ENCODE data around the gene CLK1. TPM values are rescaled to one million over a fixed set of nuclear protein-coding genes. Genes with fewer than 3 reads are reported as not detected.

Gene CLK1
- total RNA-seq, 1 donor from 2014 or later, result 46.2 TPM

- peaks cover 47% of the 10 kb centered on the region for H4K20me1 ChIP-seq (ENCODE audit: insufficient read depth, low read length)
- Mint-ChIP-seq H3K27ac (ENCODE audit: unreplicated experiment) (peak overlapping the region; percentile 89), H3K27me3 (ENCODE audit: low read depth, unreplicated experiment) (no peaks in the 10 kb centered on the region), H3K36me3 (ENCODE audit: low read depth, unreplicated experiment) (peaks cover 5% of the 10 kb centered on the region), H3K4me1 (ENCODE audit: low read depth, unreplicated experiment) (peaks cover 21% of the 10 kb centered on the region), H3K9me3 (ENCODE audit: unreplicated experiment) (peaks cover 1% of the 10 kb centered on the region), H3K4me3 (ENCODE audit: unreplicated experiment) (peak overlapping the region; percentile 97)
- peak overlapping the region; percentile 87 for H3K4me2 ChIP-seq (ENCODE audit: low read length)
- peak overlapping the region; percentile 99 for H3K27ac ChIP-seq (ENCODE audit: low read depth, low read length)
- peaks cover 36% of the 10 kb centered on the region for H3K36me3 ChIP-seq (ENCODE audit: insufficient read depth, low read length)
- no peaks in the 10 kb centered on the region for H3K27me3 ChIP-seq (ENCODE audit: insufficient read depth, low read length)
- no peak for FAIRE-seq
- TF ChIP-seq EZH2 (IDR thresholded peaks at IDR 0.05; ENCODE audit: insufficient read depth, low read length) (no peak), CTCF (IDR thresholded peaks at IDR 0.05; ENCODE audit: insufficient read depth, low read depth, low read length) (no peak)
- H3K9ac ChIP-seq (ENCODE audit: low read length), result peak overlapping the region; percentile 94
- no peak overlapping the region for H2AFZ ChIP-seq (ENCODE audit: low read depth, low read length)
- peak overlapping the region; percentile 96 for H3K4me3 ChIP-seq (ENCODE audit: insufficient read depth, low read depth, low read length)
- peak; percentile 40 for DNase-seq (ENCODE audit: low read depth)
- no peaks in the 10 kb centered on the region for H3K9me3 ChIP-seq (ENCODE audit: insufficient read depth, low read depth, low read length)
- H3K4me1 ChIP-seq (ENCODE audit: insufficient read depth, low read length), result peaks cover 19% of the 10 kb centered on the region
- H3K79me2 ChIP-seq (ENCODE audit: insufficient read depth, low read length), result peaks cover 56% of the 10 kb centered on the region
Observed at GRCh38 chr2:200812122-200813022, 52.1 kb downstream of the CLK1 start.

GRCh38 chr2:200811333-200812121 is 52.9 kb downstream of the CLK1 start, which contains the start of gene BZW1:
BZW1 (plus strand) TSS chr2:200811910; CDS start chr2:200813218, 1,308 bp downstream.
- Histone ChIP-seq H3K36me3 (ENCODE audit: insufficient read depth, low read length) (peaks cover 27% of the 10 kb centered on the region), H3K4me3 (ENCODE audit: insufficient read depth, low read depth, low read length) (peak within 1 kb of the TSS; percentile 96), H3K9ac (ENCODE audit: low read length) (peak within 1 kb of the TSS; percentile 94), H3K79me2 (ENCODE audit: insufficient read depth, low read length) (peaks cover 48% of the 10 kb centered on the region), H2AFZ (ENCODE audit: low read depth, low read length) (peak within 1 kb of the TSS; percentile 88), H3K4me2 (ENCODE audit: low read length) (peak within 1 kb of the TSS; percentile 87), H3K27me3 (ENCODE audit: insufficient read depth, low read length) (no peaks in the 10 kb centered on the region), H4K20me1 (ENCODE audit: insufficient read depth, low read length) (peaks cover 41% of the 10 kb centered on the region), H3K27ac (ENCODE audit: low read depth, low read length) (peak within 1 kb of the TSS; percentile 99), H3K9me3 (ENCODE audit: insufficient read depth, low read depth, low read length) (no peaks in the 10 kb centered on the region), H3K4me1 (ENCODE audit: insufficient read depth, low read length) (peaks cover 19% of the 10 kb centered on the region)
- no peak for TF ChIP-seq CTCF (IDR thresholded peaks at IDR 0.05; ENCODE audit: insufficient read depth, low read depth, low read length)
- TF ChIP-seq EZH2 (IDR thresholded peaks at IDR 0.05; ENCODE audit: insufficient read depth, low read length), result no peak
- Mint-ChIP-seq H3K4me1 (ENCODE audit: low read depth, unreplicated experiment) (peaks cover 21% of the 10 kb centered on the region), H3K27me3 (ENCODE audit: low read depth, unreplicated experiment) (no peaks in the 10 kb centered on the region), H3K36me3 (ENCODE audit: low read depth, unreplicated experiment) (peaks cover 5% of the 10 kb centered on the region), H3K9me3 (ENCODE audit: unreplicated experiment) (peaks cover 1% of the 10 kb centered on the region), H3K27ac (ENCODE audit: unreplicated experiment) (peak within 1 kb of the TSS; percentile 98), H3K4me3 (ENCODE audit: unreplicated experiment) (peak within 1 kb of the TSS; percentile 97)
- DNase-seq (ENCODE audit: low read depth) (peak; percentile 89), FAIRE-seq (no peak)
